ENCODE measurements around the gene TRPC3. TPM values are rescaled to one million over a fixed set of nuclear protein-coding genes. Genes with fewer than 3 reads are reported as not detected.
A peak's percentile ranks its signal among the peaks of the same experiment; 100 is the strongest.

TRPC3 gene
- total RNA-seq, 1 donor from 2014 or later: 0.07 TPM

DNA sequence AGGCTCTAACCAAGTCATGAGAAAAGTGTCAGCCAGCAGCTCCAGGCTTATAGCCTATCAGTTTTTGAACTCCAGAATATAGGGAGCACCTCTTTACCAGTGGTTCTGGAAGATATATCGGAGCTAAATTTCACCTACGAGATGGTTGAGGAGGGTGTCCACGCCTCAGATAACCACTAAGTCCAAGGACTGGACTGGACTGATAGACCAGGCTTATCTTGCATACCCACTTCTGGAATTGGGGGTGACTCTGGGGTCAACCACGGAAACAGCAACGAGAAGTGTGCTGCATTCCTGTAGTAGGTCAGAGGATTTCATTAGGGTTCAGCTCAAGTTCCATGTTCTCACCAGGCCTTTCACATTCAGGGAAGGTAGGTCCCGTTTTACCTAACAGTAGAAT lies 38.6 kb upstream of the TRPC3 start:
- no peaks in the 10 kb centered on the region for H3K79me2 ChIP-seq (ENCODE audit: insufficient read depth, low read length)
- no peaks in the 10 kb centered on the region for H3K9me3 ChIP-seq (ENCODE audit: insufficient read depth, low read depth, low read length)
- H3K27ac Mint-ChIP-seq (ENCODE audit: unreplicated experiment): peak overlapping the region; percentile 15
- TF ChIP-seq, protein P1, sequence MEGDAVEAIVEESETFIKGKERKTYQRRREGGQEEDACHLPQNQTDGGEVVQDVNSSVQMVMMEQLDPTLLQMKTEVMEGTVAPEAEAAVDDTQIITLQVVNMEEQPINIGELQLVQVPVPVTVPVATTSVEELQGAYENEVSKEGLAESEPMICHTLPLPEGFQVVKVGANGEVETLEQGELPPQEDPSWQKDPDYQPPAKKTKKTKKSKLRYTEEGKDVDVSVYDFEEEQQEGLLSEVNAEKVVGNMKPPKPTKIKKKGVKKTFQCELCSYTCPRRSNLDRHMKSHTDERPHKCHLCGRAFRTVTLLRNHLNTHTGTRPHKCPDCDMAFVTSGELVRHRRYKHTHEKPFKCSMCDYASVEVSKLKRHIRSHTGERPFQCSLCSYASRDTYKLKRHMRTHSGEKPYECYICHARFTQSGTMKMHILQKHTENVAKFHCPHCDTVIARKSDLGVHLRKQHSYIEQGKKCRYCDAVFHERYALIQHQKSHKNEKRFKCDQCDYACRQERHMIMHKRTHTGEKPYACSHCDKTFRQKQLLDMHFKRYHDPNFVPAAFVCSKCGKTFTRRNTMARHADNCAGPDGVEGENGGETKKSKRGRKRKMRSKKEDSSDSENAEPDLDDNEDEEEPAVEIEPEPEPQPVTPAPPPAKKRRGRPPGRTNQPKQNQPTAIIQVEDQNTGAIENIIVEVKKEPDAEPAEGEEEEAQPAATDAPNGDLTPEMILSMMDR (IDR thresholded peaks at IDR 0.05; ENCODE audit: insufficient read depth, low read depth, low read length): no peak
- TF ChIP-seq EZH2 (IDR thresholded peaks at IDR 0.05; ENCODE audit: insufficient read depth, low read length): no peak
- H3K27me3 Mint-ChIP-seq (ENCODE audit: low read depth, unreplicated experiment): peaks cover 9% of the 10 kb centered on the region
- no peak for FAIRE-seq
- H4K20me1 ChIP-seq (ENCODE audit: insufficient read depth, low read length): no peaks in the 10 kb centered on the region
- H3K27me3 ChIP-seq (ENCODE audit: insufficient read depth, low read length): no peaks in the 10 kb centered on the region
- no peak overlapping the region for H3K9ac ChIP-seq (ENCODE audit: low read length)
- H3K27ac ChIP-seq (ENCODE audit: low read depth, low read length): no peak overlapping the region
- no peak overlapping the region for H2AFZ ChIP-seq (ENCODE audit: low read depth, low read length)
- no peaks in the 10 kb centered on the region for H3K36me3 ChIP-seq (ENCODE audit: insufficient read depth, low read length)
- H3K4me1 Mint-ChIP-seq (ENCODE audit: low read depth, unreplicated experiment): no peaks in the 10 kb centered on the region
- no peak overlapping the region for H3K4me2 ChIP-seq (ENCODE audit: low read length)
- H3K4me1 ChIP-seq (ENCODE audit: insufficient read depth, low read length): no peaks in the 10 kb centered on the region
- no peak overlapping the region for H3K4me3 ChIP-seq (ENCODE audit: insufficient read depth, low read depth, low read length)
- H3K36me3 Mint-ChIP-seq (ENCODE audit: low read depth, unreplicated experiment): no peaks in the 10 kb centered on the region
- no peaks in the 10 kb centered on the region for H3K9me3 Mint-ChIP-seq (ENCODE audit: unreplicated experiment)
- no peak for DNase-seq (ENCODE audit: low read depth)
- H3K4me3 Mint-ChIP-seq (ENCODE audit: unreplicated experiment): no peak overlapping the region

DNA sequence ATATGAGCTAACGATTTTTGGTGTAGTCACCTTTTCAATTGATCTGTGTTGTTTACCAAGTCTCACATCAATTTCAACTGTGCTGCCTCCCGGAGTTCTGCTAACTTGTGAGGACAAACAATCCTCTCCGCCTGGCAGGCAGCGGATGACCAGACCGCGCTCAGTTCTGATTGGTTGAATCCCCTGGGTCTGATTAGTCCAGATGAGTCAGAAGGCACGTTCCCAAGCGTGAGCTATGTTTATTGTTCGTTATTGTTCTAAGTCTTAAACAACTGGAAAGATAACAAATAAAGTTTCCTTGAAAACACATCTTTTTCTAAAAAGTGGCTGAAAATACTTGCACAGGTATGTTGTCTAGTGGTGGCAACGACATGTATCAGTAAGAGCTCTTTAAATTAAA lies 37.9 kb upstream of the TRPC3 start:
- Mint-ChIP-seq H3K27ac (ENCODE audit: unreplicated experiment) (no peak overlapping the region), H3K4me1 (ENCODE audit: low read depth, unreplicated experiment) (no peaks in the 10 kb centered on the region), H3K36me3 (ENCODE audit: low read depth, unreplicated experiment) (no peaks in the 10 kb centered on the region), H3K4me3 (ENCODE audit: unreplicated experiment) (no peak overlapping the region), H3K9me3 (ENCODE audit: unreplicated experiment) (no peaks in the 10 kb centered on the region), H3K27me3 (ENCODE audit: low read depth, unreplicated experiment) (peaks cover 9% of the 10 kb centered on the region)
- H3K36me3 ChIP-seq (ENCODE audit: insufficient read depth, low read length): no peaks in the 10 kb centered on the region
- peak; percentile 41 for DNase-seq (ENCODE audit: low read depth)
- no peaks in the 10 kb centered on the region for H3K27me3 ChIP-seq (ENCODE audit: insufficient read depth, low read length)
- peak overlapping the region; percentile 23 for H2AFZ ChIP-seq (ENCODE audit: low read depth, low read length)
- TF ChIP-seq, protein P1 (IDR thresholded peaks at IDR 0.05; ENCODE audit: insufficient read depth, low read depth, low read length): no peak
- no peak for TF ChIP-seq EZH2 (IDR thresholded peaks at IDR 0.05; ENCODE audit: insufficient read depth, low read length)
- no peaks in the 10 kb centered on the region for H3K9me3 ChIP-seq (ENCODE audit: insufficient read depth, low read depth, low read length)
- FAIRE-seq: no peak
- H3K4me3 ChIP-seq (ENCODE audit: insufficient read depth, low read depth, low read length): no peak overlapping the region
- no peak overlapping the region for H3K27ac ChIP-seq (ENCODE audit: low read depth, low read length)
- no peak overlapping the region for H3K4me2 ChIP-seq (ENCODE audit: low read length)
- no peaks in the 10 kb centered on the region for H3K79me2 ChIP-seq (ENCODE audit: insufficient read depth, low read length)
- H3K4me1 ChIP-seq (ENCODE audit: insufficient read depth, low read length): no peaks in the 10 kb centered on the region
- no peak overlapping the region for H3K9ac ChIP-seq (ENCODE audit: low read length)
- no peaks in the 10 kb centered on the region for H4K20me1 ChIP-seq (ENCODE audit: insufficient read depth, low read length)

DNA sequence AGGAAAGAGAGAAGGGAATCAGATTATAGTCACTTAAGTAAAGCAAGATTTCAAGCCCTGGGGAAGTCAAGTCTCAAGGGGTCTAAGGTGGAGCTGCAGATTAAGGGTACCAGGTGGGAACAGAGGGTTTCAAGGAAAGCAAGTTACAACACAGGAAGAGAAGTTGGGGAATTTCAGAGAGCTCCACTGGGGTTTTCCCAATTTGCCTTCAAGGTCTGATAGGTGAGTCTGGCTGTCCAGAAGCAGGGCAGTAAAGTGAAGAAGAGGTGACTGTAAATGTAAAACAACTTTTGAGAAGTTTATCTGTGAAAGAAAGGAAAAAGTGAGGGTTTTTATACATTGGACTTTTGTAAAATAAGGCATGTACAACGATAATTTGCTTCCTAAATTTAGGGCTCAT lies 37.1 kb upstream of the TRPC3 start:
- Histone ChIP-seq H3K27ac (ENCODE audit: low read depth, low read length) (no peak overlapping the region), H2AFZ (ENCODE audit: low read depth, low read length) (no peak overlapping the region), H3K27me3 (ENCODE audit: insufficient read depth, low read length) (no peaks in the 10 kb centered on the region), H3K9ac (ENCODE audit: low read length) (no peak overlapping the region), H3K4me2 (ENCODE audit: low read length) (no peak overlapping the region), H3K79me2 (ENCODE audit: insufficient read depth, low read length) (no peaks in the 10 kb centered on the region), H4K20me1 (ENCODE audit: insufficient read depth, low read length) (no peaks in the 10 kb centered on the region), H3K36me3 (ENCODE audit: insufficient read depth, low read length) (no peaks in the 10 kb centered on the region), H3K4me3 (ENCODE audit: insufficient read depth, low read depth, low read length) (no peak overlapping the region), H3K9me3 (ENCODE audit: insufficient read depth, low read depth, low read length) (no peaks in the 10 kb centered on the region), H3K4me1 (ENCODE audit: insufficient read depth, low read length) (no peaks in the 10 kb centered on the region)
- H3K4me1 Mint-ChIP-seq (ENCODE audit: low read depth, unreplicated experiment): no peaks in the 10 kb centered on the region
- no peak overlapping the region for H3K4me3 Mint-ChIP-seq (ENCODE audit: unreplicated experiment)
- H3K27ac Mint-ChIP-seq (ENCODE audit: unreplicated experiment): no peak overlapping the region
- no peak for FAIRE-seq
- H3K9me3 Mint-ChIP-seq (ENCODE audit: unreplicated experiment): no peaks in the 10 kb centered on the region
- peaks cover 9% of the 10 kb centered on the region for H3K27me3 Mint-ChIP-seq (ENCODE audit: low read depth, unreplicated experiment)
- no peak for DNase-seq (ENCODE audit: low read depth)
- TF ChIP-seq EZH2 (IDR thresholded peaks at IDR 0.05; ENCODE audit: insufficient read depth, low read length): no peak
- TF ChIP-seq, protein P1 (IDR thresholded peaks at IDR 0.05; ENCODE audit: insufficient read depth, low read depth, low read length): no peak
- no peaks in the 10 kb centered on the region for H3K36me3 Mint-ChIP-seq (ENCODE audit: low read depth, unreplicated experiment)
